Stimulated activated CD4-positive, alpha-beta T cell treated with anti-CD3 and anti-CD28 coated beads, Interleukin-4, amount 100 ng/mL, for 48 hours (primary cell): Measurements from ENCODE around the gene TIMM13.

Experiments
- DNase-seq, 2 donors: peaks; one replicate each; pipeline ENCODE4 v3.0.0-alpha.2; 2020; ENCODE audit warnings: low read depth in 2 of 2

Gene TIMM13

GRCh38 chr19:2382530-2383222 lies 44.7 kb downstream of the TIMM13 start:
- no peak for DNase-seq

GRCh38 chr19:2381148-2381820 lies 46.1 kb downstream of the TIMM13 start:
- no peak for DNase-seq

DNA sequence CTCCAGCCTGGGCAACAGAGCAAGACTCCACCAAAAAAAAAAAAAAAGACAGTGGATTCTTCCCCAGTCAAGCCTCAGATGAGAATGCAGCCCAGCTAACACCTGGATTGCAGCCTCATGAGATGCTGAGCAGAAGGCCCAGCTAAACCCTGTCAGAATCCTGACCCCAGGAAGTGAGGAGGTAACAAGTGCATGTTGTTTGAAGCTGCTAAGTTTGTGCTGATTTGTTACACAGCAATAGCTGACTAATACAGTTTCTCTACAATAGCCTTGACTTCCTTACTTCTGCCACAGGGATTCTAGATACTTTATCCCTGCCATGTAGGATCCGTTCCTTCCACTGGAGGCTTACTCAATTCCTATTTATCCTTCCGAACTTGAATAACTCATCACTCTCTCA lies 46.8 kb downstream of the TIMM13 start:
- no peak for DNase-seq

- no peak for DNase-seq
Observed at GRCh38 chr19:2376784-2377519, 50.4 kb downstream of the TIMM13 start.
